ENCODE measurements around the gene FHIT.

- TF ChIP-seq POLR2A (IDR thresholded peaks at IDR 0.05) (no peak), CTCF (IDR thresholded peaks at IDR 0.05) (no peak), EP300 (IDR thresholded peaks at IDR 0.05) (no peak)
Observed at GRCh38 chr3:60301142-60301541, 950.1 kb downstream of the FHIT start.
